Mucosa of rectum (tissue), 2 donors: ENCODE measurements around the gene CIROP.

Experiments used
- H3K27ac ChIP-seq, 2 donors: one replicate each; pipeline ENCODE4 v1.7.0; 2013; ENCODE audit warnings: inconsistent platforms in 2 of 2, low read depth in 2 of 2, low read length in 2 of 2
- H3K27me3 ChIP-seq, 2 donors: one replicate each; pipeline ENCODE4 v1.7.0; 2013; ENCODE audit warnings: low read length in 2 of 2; ENCODE audit not compliant: control insufficient read depth in 2 of 2, insufficient read depth in 2 of 2
- H3K36me3 ChIP-seq, 2 donors: one replicate each; pipeline ENCODE4 v1.7.0; 2013; ENCODE audit warnings: low read length in 2 of 2; ENCODE audit not compliant: control insufficient read depth in 2 of 2, insufficient read depth in 2 of 2
- H3K4me1 ChIP-seq, 2 donors: one replicate each; pipeline ENCODE4 v1.7.0; 2013; ENCODE audit warnings: low read length in 2 of 2, mild to moderate bottlenecking in 1 of 2; ENCODE audit not compliant: control insufficient read depth in 2 of 2, insufficient read depth in 2 of 2
- H3K4me3 ChIP-seq, 2 donors: one replicate each; pipeline ENCODE4 v1.7.0; 2013; ENCODE audit warnings: low read length in 2 of 2
- H3K9ac ChIP-seq, 2 donors: one replicate each; pipeline ENCODE4 v1.7.0; 2013; ENCODE audit warnings: low read length in 2 of 2, low read depth in 1 of 2, mild to moderate bottlenecking in 1 of 2
- H3K9me3 ChIP-seq, 2 donors: one replicate each; pipeline ENCODE4 v1.7.0; 2013; ENCODE audit warnings: low read length in 2 of 2; ENCODE audit not compliant: control insufficient read depth in 2 of 2
- donor health status: healthy.
- donor health status: Normal muscosa, but diverticular disease.

Gene CIROP

GRCh38 chr14:23145794-23146350 lies 41.1 kb upstream of the CIROP start:
- Histone ChIP-seq H3K9ac (no peak overlapping the region), H3K36me3 (no peaks in the 10 kb centered on the region), H3K27me3 (peaks cover 0 to 4% of the 10 kb centered on the region in 2 donors), H3K4me3 (no peak overlapping the region), H3K27ac (no peak overlapping the region), H3K4me1 (no peaks in the 10 kb centered on the region), H3K9me3 (no peaks in the 10 kb centered on the region)

GRCh38 chr14:23143911-23144310 lies 39.1 kb upstream of the CIROP start:
- no peaks in the 10 kb centered on the region for H3K9me3 ChIP-seq
- peaks cover 0 to 4% of the 10 kb centered on the region in 2 donors for H3K27me3 ChIP-seq
- H3K27ac ChIP-seq: no peak overlapping the region
- H3K4me1 ChIP-seq: no peaks in the 10 kb centered on the region
- no peak overlapping the region for H3K9ac ChIP-seq
- peaks cover 0 to 4% of the 10 kb centered on the region in 2 donors for H3K36me3 ChIP-seq
- H3K4me3 ChIP-seq: no peak overlapping the region

- H3K27me3 ChIP-seq: peaks cover 0 to 4% of the 10 kb centered on the region in 2 donors
- H3K9ac ChIP-seq: no peak overlapping the region
- peaks cover 0 to 4% of the 10 kb centered on the region in 2 donors for H3K36me3 ChIP-seq
- H3K4me3 ChIP-seq: no peak overlapping the region
- no peaks in the 10 kb centered on the region for H3K9me3 ChIP-seq
- H3K27ac ChIP-seq: no peak overlapping the region
- H3K4me1 ChIP-seq: no peaks in the 10 kb centered on the region
These were observed 38.0 kb upstream of the CIROP start for GRCh38 chr14:23142826-23143225.

- H3K36me3 ChIP-seq: peaks cover 0 to 4% of the 10 kb centered on the region in 2 donors
- H3K27ac ChIP-seq: no peak overlapping the region
- peaks cover 0 to 4% of the 10 kb centered on the region in 2 donors for H3K27me3 ChIP-seq
- H3K9me3 ChIP-seq: no peaks in the 10 kb centered on the region
- no peak overlapping the region for H3K9ac ChIP-seq
- H3K4me1 ChIP-seq: no peaks in the 10 kb centered on the region
- H3K4me3 ChIP-seq: no peak overlapping the region
These were observed 37.1 kb upstream of the CIROP start for GRCh38 chr14:23141706-23142444.

GRCh38 chr14:23140371-23140770 lies 35.6 kb upstream of the CIROP start:
- peaks cover 0 to 14% of the 10 kb centered on the region in 2 donors for H3K36me3 ChIP-seq
- H3K9me3 ChIP-seq: no peaks in the 10 kb centered on the region
- no peak overlapping the region for H3K4me3 ChIP-seq
- H3K9ac ChIP-seq: no peak overlapping the region
- H3K27me3 ChIP-seq: peaks cover 0 to 4% of the 10 kb centered on the region in 2 donors
- H3K27ac ChIP-seq: no peak overlapping the region
- no peaks in the 10 kb centered on the region for H3K4me1 ChIP-seq

GRCh38 chr14:23139874-23140273 lies 35.1 kb upstream of the CIROP start:
- Histone ChIP-seq H3K4me1 (no peaks in the 10 kb centered on the region), H3K27ac (no peak overlapping the region), H3K9ac (no peak overlapping the region), H3K4me3 (no peak overlapping the region), H3K27me3 (peaks cover 0 to 4% of the 10 kb centered on the region in 2 donors), H3K36me3 (peaks cover 0 to 14% of the 10 kb centered on the region in 2 donors), H3K9me3 (no peaks in the 10 kb centered on the region)

- peaks cover 0 to 14% of the 10 kb centered on the region in 2 donors for H3K36me3 ChIP-seq
These were observed 33.2 kb upstream of the CIROP start for GRCh38 chr14:23137813-23138535.

GRCh38 chr14:23137192-23137812 lies 32.5 kb upstream of the CIROP start:
- H3K9ac ChIP-seq: no peak overlapping the region
- H3K9me3 ChIP-seq: no peaks in the 10 kb centered on the region
- peaks cover 0 to 14% of the 10 kb centered on the region in 2 donors for H3K36me3 ChIP-seq
- H3K4me1 ChIP-seq: no peaks in the 10 kb centered on the region
- no peak overlapping the region for H3K27ac ChIP-seq
- no peaks in the 10 kb centered on the region for H3K27me3 ChIP-seq
- no peak overlapping the region for H3K4me3 ChIP-seq

More at GRCh38 chr14:23137813-23138535, 33.2 kb upstream of the CIROP start:
- Histone ChIP-seq H3K4me1 (no peaks in the 10 kb centered on the region), H3K9me3 (no peaks in the 10 kb centered on the region), H3K27me3 (peaks cover 0 to under 1% of the 10 kb centered on the region in 2 donors), H3K27ac (no peak overlapping the region), H3K4me3 (no peak overlapping the region), H3K9ac (no peak overlapping the region)

GRCh38 chr14:23136566-23137133 lies 31.9 kb upstream of the CIROP start:
- no peaks in the 10 kb centered on the region for H3K27me3 ChIP-seq
- no peaks in the 10 kb centered on the region for H3K4me1 ChIP-seq
- H3K27ac ChIP-seq: no peak overlapping the region
- peaks cover 0 to 14% of the 10 kb centered on the region in 2 donors for H3K36me3 ChIP-seq
- no peak overlapping the region for H3K4me3 ChIP-seq
- no peaks in the 10 kb centered on the region for H3K9me3 ChIP-seq
- no peak overlapping the region for H3K9ac ChIP-seq
